K562 (cell line): ENCODE results near the gene DHRS12. TPM values are rescaled to one million over a fixed set of nuclear protein-coding genes. Genes with fewer than 3 reads are reported as not detected.

Source experiments
- ATAC-seq: fragments of 200-7000 bp; cut with Tn5 transposase; 3 replicates; pipeline ENCODE4 v1.9.1; 2020; ENCODE audit warnings: moderate library complexity
- BruUV-seq: library from RNA; stranded (reverse); fragments of 400-500 nt; replicated peaks from 2 replicates; lab custom pipeline; 2021; lab: Mats Ljungman, UMichigan
- CTCF ChIA-PET: fragments of 300-600 bp; formaldehyde crosslinking; extraction: SDS; loops from one replicate; lab custom pipeline; 2021; ENCODE audit warnings: low intra/inter-chr PET ratio; lab: Yijun Ruan, JAX
- POLR2A ChIA-PET: fragments of 300-600, 350-650 bp; sonication (Branson Sonifier 250); formaldehyde crosslinking; extraction: SDS; loops from one replicate; lab custom pipeline; 2021; ENCODE audit warnings: antibody characterized with exemption, inconsistent platforms; lab: Yijun Ruan, JAX
- DNase-seq, 4 experiments: peaks; one replicate each; pipeline versions ENCODE4 v3.0.0 to v3.0.0-alpha.2; 2011 to 2018; ENCODE audit warnings: low spot score in 3 of 4, mixed read lengths in 3 of 4; ENCODE audit errors: extremely low read depth in 1 of 4
- FAIRE-seq: peaks from 2 replicates; lab custom pipeline; 2011; peaks lifted over from hg19 to GRCh38; lab: Jason Lieb, UNC
- H2AFZ ChIP-seq: 2 replicates; pipeline ENCODE4 v1.6.0; 2011; ENCODE audit warnings: low read depth, low read length, control low read depth, inconsistent platforms
- H3K27ac ChIP-seq: fragments of 200-600 bp; 3 replicates; pipeline ENCODE4 v1.8.0; 2011; ENCODE audit warnings: low read depth, mild to moderate bottlenecking, control low read depth, inconsistent platforms, low read length, moderate library complexity, mixed read lengths; ENCODE audit errors: extremely low read depth
- H3K27me3 ChIP-seq, 2 experiments: fragments of 300-600 bp in 1 of 2; 2 replicates in 1 of 2; 3 replicates in 1 of 2; pipeline versions ENCODE4 v1.6.0 to v1.8.0; 2011; ENCODE audit warnings: inconsistent platforms in 2 of 2, low read length in 2 of 2, mild to moderate bottlenecking in 1 of 2, mixed read lengths in 1 of 2, moderate library complexity in 1 of 2; ENCODE audit not compliant: control insufficient read depth in 2 of 2, insufficient read depth in 2 of 2
- H3K36me3 ChIP-seq: fragments of 300-600 bp; 3 replicates; pipeline ENCODE4 v1.8.0; 2011; ENCODE audit warnings: mild to moderate bottlenecking, low read length, inconsistent platforms; ENCODE audit not compliant: control insufficient read depth, insufficient read depth
- H3K4me1 ChIP-seq, 2 experiments: fragments of 200-600 bp in 1 of 2; replicated peaks in 1 of 2; 2 replicates in 1 of 2; 3 replicates in 1 of 2; pipeline versions ENCODE4 v1.5.1 to v1.8.0; 2011; ENCODE audit warnings: inconsistent platforms in 2 of 2, low read length in 2 of 2, mild to moderate bottlenecking in 1 of 2, mixed read lengths in 1 of 2, moderate library complexity in 1 of 2; ENCODE audit not compliant: control insufficient read depth in 2 of 2, insufficient read depth in 2 of 2
- H3K4me2 ChIP-seq: 2 replicates; pipeline ENCODE4 v1.6.1; 2011; ENCODE audit warnings: low read length, control low read depth, inconsistent platforms, mixed read lengths; ENCODE audit not compliant: insufficient read depth
- H3K4me3 ChIP-seq: fragments of 200-600 bp; sonication (generic), shearing (Covaris generic); 2 replicates; pipeline ENCODE4 v1.5.1; 2016; ENCODE audit warnings: control low read depth, inconsistent platforms
- H3K79me2 ChIP-seq: fragments of 200-600 bp; 3 replicates; pipeline ENCODE4 v1.8.0; 2011; ENCODE audit warnings: low read length, inconsistent platforms; ENCODE audit not compliant: control insufficient read depth, insufficient read depth
- H3K9ac ChIP-seq, 2 experiments: 2 replicates each; pipeline versions ENCODE4 v1.6.0 to v1.6.1; 2011; ENCODE audit warnings: low read depth in 2 of 2, low read length in 2 of 2, control low read depth in 1 of 2, inconsistent platforms in 1 of 2, mild to moderate bottlenecking in 1 of 2, mixed read lengths in 1 of 2; ENCODE audit not compliant: insufficient read depth in 1 of 2
- H3K9me1 ChIP-seq: one replicate; pipeline ENCODE4 v1.6.0; 2011; ENCODE audit warnings: inconsistent platforms, mild to moderate bottlenecking, low read length, moderate library complexity; ENCODE audit not compliant: control insufficient read depth, insufficient read depth
- H3K9me3 ChIP-seq: replicated peaks from 2 replicates; pipeline ENCODE4 v1.5.1; 2011; ENCODE audit warnings: low read depth, low read length, inconsistent platforms; ENCODE audit not compliant: control insufficient read depth, insufficient read depth
- H4K20me1 ChIP-seq: replicated peaks from 2 replicates; pipeline ENCODE4 v1.6.1; 2011; ENCODE audit warnings: low read length, inconsistent platforms, mixed read lengths; ENCODE audit not compliant: control insufficient read depth, insufficient read depth
- DLX4 ChIP-seq: fragments of 250-450 bp; sonication (Bioruptor Pico); IDR thresholded peaks from 2 replicates; pipeline ENCODE4 v1.6.1; 2021; ENCODE audit warnings: mild to moderate bottlenecking
- GATAD2B ChIP-seq: fragments of 450-650 bp; IDR thresholded peaks from 2 replicates; pipeline ENCODE4 v1.6.1; 2017; ENCODE audit warnings: mild to moderate bottlenecking, borderline replicate concordance
- L3MBTL2 ChIP-seq: fragments of 450-650 bp; IDR thresholded peaks from 2 replicates; pipeline ENCODE4 v1.6.1; 2016; ENCODE audit warnings: mild to moderate bottlenecking, moderate library complexity
- SAFB2 ChIP-seq: fragments of 200-400 bp; formaldehyde crosslinking; IDR thresholded peaks from 2 replicates; pipeline ENCODE4 v1.6.1; 2018; ENCODE audit warnings: borderline replicate concordance, low read length, low read depth, moderate library complexity; ENCODE audit not compliant: severe bottlenecking
- TGIF2 ChIP-seq: sonication (generic); formaldehyde crosslinking; IDR thresholded peaks from 2 replicates; pipeline ENCODE4 v1.8.1; 2022; ENCODE audit warnings: mild to moderate bottlenecking, missing genetic modification reagents, moderate library complexity
- ZBTB2 ChIP-seq: fragments of 450-650 bp; IDR thresholded peaks from 2 replicates; pipeline ENCODE4 v1.6.1; 2016; ENCODE audit warnings: antibody characterized with exemption
- ZBTB40 ChIP-seq, 2 experiments: fragments of 450-650 bp in 1 of 2; sonication (generic) in 1 of 2; formaldehyde crosslinking in 1 of 2; IDR thresholded peaks; 2 replicates each; pipeline versions ENCODE4 v1.7.1 to v1.9.0; 2016 to 2022; ENCODE audit warnings: inconsistent platforms in 1 of 2, mild to moderate bottlenecking in 1 of 2, missing genetic modification reagents in 1 of 2
- ZNF133 ChIP-seq: fragments of 250-450 bp; sonication (Bioruptor Pico); IDR thresholded peaks from 2 replicates; pipeline ENCODE4 v1.4.0; 2020; ENCODE audit warnings: mild to moderate bottlenecking
- WGBS: fragments of 100-300 bp; shearing (Covaris generic); methylation state at CpG from one replicate; pipeline ENCODE4 v1.1.6; 2016; ENCODE audit warnings: low coverage, mixed read lengths; ENCODE audit not compliant: insufficient coverage; ENCODE audit errors: missing lambda C conversion rate; 5-methylcytosine and 5-hydroxymethylcytosine counted together
- in situ Hi-C: fragments of 300-500 bp; cut with MboI; formaldehyde crosslinking; loops from 4 replicates; pipeline ENCODE4 v1.15.0; 2018; ENCODE audit warnings: inconsistent platforms, mixed read lengths
- intact Hi-C: fragments of 100-400 bp; cut with micrococcal nuclease; formaldehyde crosslinking; loops from 2 replicates; pipeline ENCODE4 v1.14.2; 2022
- polyA plus RNA-seq, 8 experiments: library from polyadenylated mRNA; depleted of rRNA in 4 of 8; stranded (reverse) in 5 of 8; unstranded in 3 of 8; fragments of >200 nt; fragmentation: Nextera tagmentation in 2 of 8; fragmentation: Illumina TruSeq in 1 of 8; extraction: Ambion mirVana in 2 of 8; extraction: Trizol in 1 of 8; gene quantifications; 2 replicates each; pipeline versions ENCODE4 v1.2.1 to v1.2.3, GENCODE V29; 2011 to 2014; ENCODE audit warnings: inconsistent platforms in 1 of 8, missing spikeins in 1 of 8
- total RNA-seq, 7 experiments: library from RNA; depleted of rRNA in 6 of 7; stranded (reverse); fragments of >200 nt in 6 of 7; fragmentation: Illumina TruSeq in 2 of 7; extraction: Trizol in 2 of 7; gene quantifications; 2 replicates each; pipeline versions ENCODE4 v1.2.1 to v1.2.3, GENCODE V29; 2011 to 2021; ENCODE audit warnings: low replicate concordance in 1 of 7

DHRS12 gene
- total and polyA plus RNA-seq, 9 of the 15 experiments (the other 6 are each of a cell fraction or from before 2014, with no cell fraction given), result 0.62 to 2.7 (median 0.98) TPM

DNA sequence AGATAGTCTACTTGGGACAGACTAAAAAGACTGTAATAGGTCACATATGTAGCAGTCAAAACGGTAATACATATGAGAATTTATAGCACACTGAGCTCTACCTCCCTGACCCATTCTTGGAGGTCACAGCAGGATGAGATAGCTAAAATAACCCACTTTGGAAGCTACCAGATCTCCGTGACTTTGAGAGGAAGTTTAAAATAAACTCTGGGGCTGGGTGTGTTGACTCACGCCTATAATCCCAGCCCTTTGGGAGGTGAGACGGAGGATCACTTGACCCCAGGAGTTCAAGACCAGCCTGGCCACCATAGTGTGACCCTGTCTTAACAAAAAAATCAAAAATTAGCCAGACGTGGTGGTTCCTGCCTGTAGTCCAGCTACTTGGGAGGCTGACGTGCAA, 45.3 kb downstream of the DHRS12 start (continued):
- TF ChIP-seq DLX4 (CRISPR knock-in tag), result no peak

- in situ Hi-C loops (no loop called here), intact Hi-C loops (loop anchor here (10.0 kb wide), 1 partner anchor 172 kb away; the partner anchor contains the start of gene WDFY2)
- no peak for DNase-seq
- Histone ChIP-seq H3K4me1 (no peaks in the 10 kb centered on the region), H3K4me2 (no peak overlapping the region), H2AFZ (no peak overlapping the region), H3K79me2 (no peaks in the 10 kb centered on the region), H3K27ac (no peak overlapping the region), H3K9ac (no peak overlapping the region), H4K20me1 (no peaks in the 10 kb centered on the region), H3K9me3 (no peaks in the 10 kb centered on the region), H3K9me1 (no peaks in the 10 kb centered on the region), H3K4me3 (no peak overlapping the region), H3K27me3 (no peaks in the 10 kb centered on the region), H3K36me3 (peaks cover 17% of the 10 kb centered on the region; the same call in 2 of the 3 replicates)
- no peak for TF ChIP-seq TGIF2 (CRISPR knock-in tag)
- no peak for TF ChIP-seq L3MBTL2
- no peak for TF ChIP-seq GATAD2B
- TF ChIP-seq ZBTB40 (IDR thresholded peaks at IDR 0.05), result no peak
- no peak for TF ChIP-seq ZBTB40 (CRISPR knock-in tag; IDR thresholded peaks at IDR 0.05)
- TF ChIP-seq ZBTB2, result no peak
- TF ChIP-seq SAFB2, result no peak
- TF ChIP-seq ZNF133, result no peak
- POLR2A ChIA-PET, result no interaction called here
- CTCF ChIA-PET, result no interaction called here
- ATAC-seq, result no peak
- 75% methylated on average over 1 of the region's 2 CpGs for WGBS
- no TSS peak for BruUV-seq
- FAIRE-seq, result no peak
Measured at GRCh38 chr13:51756651-51757050, 47.3 kb downstream of the DHRS12 start.
